Colonic mucosa (tissue), 4 donors: ENCODE results near the gene SCAP. TPM values are rescaled to one million over a fixed set of nuclear protein-coding genes. Genes with fewer than 3 reads are reported as not detected.
A peak's percentile ranks its signal among the peaks of the same experiment; 100 is the strongest.

ENCODE experiments used
- DNase-seq: peaks from one replicate; pipeline ENCODE4 v3.0.0-alpha.2; 2020
- H3K27ac ChIP-seq: fragments of 200-600 bp; one replicate; pipeline ENCODE4 v1.8.0; 2021
- H3K27me3 ChIP-seq: fragments of 200-600 bp; one replicate; pipeline ENCODE4 v1.8.0; 2021
- H3K36me3 ChIP-seq: fragments of 200-600 bp; one replicate; pipeline ENCODE4 v1.8.0; 2021
- H3K4me1 ChIP-seq: fragments of 200-600 bp; one replicate; pipeline ENCODE4 v1.8.0; 2021; ENCODE audit warnings: mild to moderate bottlenecking
- H3K4me3 ChIP-seq: fragments of 200-600 bp; one replicate; pipeline ENCODE4 v1.8.0; 2021
- H3K9ac ChIP-seq, 2 donors: one replicate each; pipeline ENCODE4 v1.7.0; 2013; ENCODE audit warnings: control low read depth in 2 of 2, low read depth in 2 of 2, low read length in 2 of 2
- H3K9me3 ChIP-seq: fragments of 200-600 bp; one replicate; pipeline ENCODE4 v1.8.0; 2021
- CTCF ChIP-seq: fragments of 200-600 bp; IDR thresholded peaks from one replicate; pipeline ENCODE4 v1.8.0; 2022; ENCODE audit warnings: antibody characterized with exemption, mild to moderate bottlenecking
- intact Hi-C: fragments of 100-400 bp; cut with DNase I; formaldehyde crosslinking; loops from one replicate; pipeline ENCODE4 v1.14.1; 2022
- total RNA-seq, 2 donors: library from RNA; stranded (reverse); fragmentation: NEBNext Ultra II Directional in 1 of 2; extraction: Animal tissue kit (Norgen Biotek cat#: 25700) in 1 of 2; gene quantifications; one replicate each; pipeline ENCODE4 v1.2.1, GENCODE V29; 2021
- donor health status: healthy.
- donor health status: DM: no; HTN: no; CAD: no.
- donor health status: DM: no; HTN: no; CAD: no.

Gene SCAP
- total RNA-seq, 2 donors from 2014 or later = 86.5 to 137 TPM

- Histone ChIP-seq H3K9ac (no peak overlapping the region), H3K27me3 (no peaks in the 10 kb centered on the region), H3K4me1 (peaks cover 21% of the 10 kb centered on the region), H3K4me3 (no peak overlapping the region), H3K9me3 (no peaks in the 10 kb centered on the region), H3K36me3 (peaks cover 11% of the 10 kb centered on the region), H3K27ac (no peak overlapping the region)
- no peak for TF ChIP-seq CTCF
- DNase-seq = no peak
- intact Hi-C loops = no loop called here
Observed at GRCh38 chr3:47423548-47424145, 52.1 kb downstream of the SCAP start.

GRCh38 chr3:47422743-47423142, 53.0 kb downstream of the SCAP start:
- no peak overlapping the region for H3K4me3 ChIP-seq
- intact Hi-C loops = no loop called here
- no peaks in the 10 kb centered on the region for H3K9me3 ChIP-seq
- H3K36me3 ChIP-seq = peaks cover 11% of the 10 kb centered on the region
- peak overlapping the region in 1 of 2 donors; percentile 4 for H3K9ac ChIP-seq
- no peak overlapping the region for H3K27ac ChIP-seq
- TF ChIP-seq CTCF = no peak
- no peak for DNase-seq
- H3K4me1 ChIP-seq = peaks cover 21% of the 10 kb centered on the region
- no peaks in the 10 kb centered on the region for H3K27me3 ChIP-seq

- Histone ChIP-seq H3K9me3 (no peaks in the 10 kb centered on the region), H3K4me1 (peaks cover 21% of the 10 kb centered on the region), H3K27me3 (no peaks in the 10 kb centered on the region), H3K4me3 (no peak overlapping the region), H3K27ac (peak overlapping the region; percentile 74), H3K36me3 (peaks cover 11% of the 10 kb centered on the region), H3K9ac (peak overlapping the region; percentile 30 to 44)
- intact Hi-C loops = loop anchor here (2.0 kb wide), 1 partner anchor 55 kb away; no protein-coding TSS in a partner anchor
- DNase-seq = peak; percentile 63
- TF ChIP-seq CTCF = peak; percentile 31
Observed at GRCh38 chr3:47421741-47422649, 53.7 kb downstream of the SCAP start.

DNA sequence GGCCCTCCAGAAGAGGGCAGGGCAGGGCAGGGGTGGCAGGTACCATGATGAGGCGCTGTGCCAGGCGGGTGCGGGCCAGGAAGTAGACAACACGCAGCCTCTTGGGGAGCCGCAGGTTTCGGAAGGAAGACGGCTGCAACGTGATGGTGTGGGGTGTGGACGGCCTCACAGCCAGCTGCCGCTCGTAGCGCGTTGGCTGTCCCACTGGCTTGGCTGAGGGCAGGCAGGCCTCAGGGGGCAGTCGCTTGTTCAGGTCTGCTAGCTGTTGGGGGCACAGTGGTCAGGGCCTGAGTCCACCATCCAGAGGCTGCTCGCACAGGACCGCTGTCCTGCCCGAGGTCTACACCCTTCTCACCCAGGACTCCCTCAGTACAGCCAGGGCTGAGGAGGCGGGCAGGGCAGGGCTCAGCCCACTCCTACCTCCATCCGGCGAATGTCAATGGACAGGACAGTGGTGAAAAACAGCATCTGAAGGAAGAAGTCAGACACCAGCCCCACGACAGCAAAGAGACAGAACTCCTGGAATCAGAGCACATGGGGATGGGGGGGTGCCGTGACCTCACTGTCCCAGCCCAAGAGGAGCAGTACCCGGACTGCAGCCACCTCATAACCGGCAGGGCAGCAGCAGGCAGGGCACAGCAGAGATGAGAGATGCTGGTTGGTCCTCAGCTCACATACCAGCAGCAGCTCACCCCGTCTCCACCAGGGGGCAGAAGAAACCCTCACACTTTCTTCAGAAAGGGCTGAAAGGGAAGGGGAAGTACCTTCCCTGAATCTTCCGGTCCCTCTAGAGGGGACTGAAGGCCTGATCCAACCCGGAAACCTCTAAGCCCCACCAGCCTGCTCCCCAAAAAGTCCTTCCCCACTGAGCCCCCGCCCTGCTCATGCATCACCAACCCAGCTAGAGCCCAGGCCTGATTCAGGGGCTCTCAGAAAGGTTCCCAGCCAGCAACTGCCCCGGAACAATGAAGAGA, 54.9 kb downstream of the SCAP start:
- Histone ChIP-seq H3K27me3 (no peaks in the 10 kb centered on the region), H3K4me3 (no peak overlapping the region), H3K27ac (peak overlapping the region; percentile 74), H3K4me1 (peaks cover 21% of the 10 kb centered on the region), H3K36me3 (peaks cover 11% of the 10 kb centered on the region), H3K9ac (peak overlapping the region; percentile 30 to 44), H3K9me3 (no peaks in the 10 kb centered on the region)
- peak; percentile 86 for TF ChIP-seq CTCF
- intact Hi-C loops = loop anchor here (2.0 kb wide), 1 partner anchor 56 kb away; no protein-coding TSS in a partner anchor
- peak; percentile 96 for DNase-seq

GRCh38 chr3:47420044-47420430, 55.7 kb downstream of the SCAP start:
- no peak overlapping the region for H3K27ac ChIP-seq
- H3K4me3 ChIP-seq = no peak overlapping the region
- H3K27me3 ChIP-seq = no peaks in the 10 kb centered on the region
- TF ChIP-seq CTCF = no peak
- DNase-seq = no peak
- H3K4me1 ChIP-seq = peaks cover 13% of the 10 kb centered on the region
- intact Hi-C loops = loop anchor here (2.0 kb wide), 1 partner anchor 57 kb away; no protein-coding TSS in a partner anchor
- peaks cover 11% of the 10 kb centered on the region for H3K36me3 ChIP-seq
- no peak overlapping the region for H3K9ac ChIP-seq
- no peaks in the 10 kb centered on the region for H3K9me3 ChIP-seq
